22Rv1 (cell line): ENCODE data around the gene TXN.

Experiments
- CTCF ChIP-seq: fragments of 450-650 bp; IDR thresholded peaks from 2 replicates; pipeline ENCODE4 v1.5.1; 2017; ENCODE audit warnings: mild to moderate bottlenecking
- ZFX ChIP-seq: fragments of 450-650 bp; IDR thresholded peaks from 2 replicates; pipeline ENCODE4 v1.6.1; 2017; ENCODE audit warnings: antibody characterized with exemption, borderline replicate concordance

DNA sequence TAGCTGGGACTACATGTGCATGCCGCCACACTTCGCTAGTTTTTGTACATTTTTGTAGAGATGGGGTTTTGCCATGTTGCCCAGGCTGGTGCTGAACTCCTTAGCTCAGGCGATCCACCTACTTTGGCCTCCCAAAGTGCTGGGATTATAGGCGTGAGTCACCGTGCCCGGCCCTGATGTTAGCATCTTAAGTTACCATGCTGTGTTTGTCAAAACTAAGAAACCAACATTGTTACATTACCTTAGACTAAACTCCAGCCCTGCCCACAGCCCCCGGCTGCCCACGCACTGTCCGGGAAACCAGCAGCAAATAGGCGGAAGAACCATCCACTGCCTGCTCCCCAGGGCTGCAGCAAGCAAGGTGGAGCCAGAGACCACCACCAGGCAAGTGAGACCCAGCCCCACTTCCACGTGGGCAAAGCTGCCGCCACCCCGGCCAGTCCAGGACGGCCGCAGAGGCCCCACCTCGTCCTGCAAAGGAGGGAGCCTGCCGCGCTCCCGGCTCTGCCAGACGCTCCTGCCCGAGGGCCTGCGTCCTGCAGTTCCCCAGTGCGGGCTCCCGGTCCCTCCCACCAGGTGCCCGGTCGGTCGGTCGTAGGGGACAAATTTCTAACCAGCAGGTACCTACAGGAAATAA is 35.7 kb upstream of the TXN start:
- TF ChIP-seq CTCF (no peak), ZFX (no peak)
